HG02885 (cell line): ENCODE measurements around the gene EYA2.
"Not testable (repeated sequence)": the region's sequence is repeated elsewhere in the genome, so short reads cannot be mapped to it uniquely, and the experiment has no call there.

Experiments
- ATAC-seq: cut with Tn5 transposase; IDR thresholded peaks from one replicate; pipeline ENCODE4 v1.9.1; 2021; ENCODE audit warnings: mild to moderate bottlenecking; ENCODE audit not compliant: unreplicated experiment, poor library complexity

EYA2 gene

DNA sequence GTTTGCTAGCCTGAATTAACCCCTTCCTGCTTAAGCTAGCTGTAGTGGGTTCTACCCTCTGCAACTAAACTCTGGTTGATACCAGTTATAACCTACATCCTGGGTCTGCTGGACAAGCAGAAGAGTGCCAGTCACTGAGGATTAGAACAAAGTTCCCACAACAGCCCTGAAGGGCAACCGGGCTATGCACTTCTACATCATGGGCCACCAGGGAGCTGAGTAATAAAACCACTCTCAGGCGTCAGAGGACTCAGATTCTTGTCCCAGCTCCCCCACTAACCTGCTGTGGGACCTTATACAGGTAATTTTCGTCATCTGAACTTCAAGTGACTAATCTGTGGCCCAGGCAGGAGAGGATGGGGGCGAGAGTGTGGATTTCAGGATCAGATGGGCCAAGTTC, 56.8 kb downstream of the EYA2 start:
- no peak for ATAC-seq

DNA sequence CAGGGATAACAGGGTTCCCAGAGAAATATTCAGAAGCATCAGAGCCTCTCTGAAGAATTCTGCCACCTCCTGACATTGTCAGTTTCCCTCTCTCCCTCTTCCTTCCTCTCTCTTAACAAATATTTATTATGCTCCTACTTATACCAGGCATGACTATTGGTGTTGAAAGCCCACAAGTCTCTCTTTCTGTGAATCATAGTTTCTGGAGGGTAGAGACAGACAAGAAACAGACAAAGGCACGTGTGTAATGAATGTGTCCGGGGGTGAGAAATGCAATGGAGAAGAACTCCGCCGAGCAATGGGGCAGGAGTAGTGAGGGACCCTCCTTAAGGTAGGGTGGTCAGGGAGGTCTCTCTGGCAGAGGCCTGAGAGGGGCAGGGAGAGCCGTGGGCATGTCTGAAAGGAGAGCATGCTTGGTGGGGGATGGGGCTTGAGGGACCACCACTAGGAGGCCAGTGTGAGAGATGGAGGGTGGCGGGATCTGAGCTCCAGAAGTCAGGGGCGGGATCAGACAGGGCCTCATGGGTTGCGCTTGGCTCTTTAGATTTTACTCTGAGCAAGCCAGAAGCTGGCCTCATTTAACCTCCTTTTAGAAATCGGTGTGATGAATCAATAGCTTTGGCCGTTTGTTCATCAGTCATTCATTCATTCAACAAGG, 57.3 kb downstream of the EYA2 start:
- no peak for ATAC-seq

DNA sequence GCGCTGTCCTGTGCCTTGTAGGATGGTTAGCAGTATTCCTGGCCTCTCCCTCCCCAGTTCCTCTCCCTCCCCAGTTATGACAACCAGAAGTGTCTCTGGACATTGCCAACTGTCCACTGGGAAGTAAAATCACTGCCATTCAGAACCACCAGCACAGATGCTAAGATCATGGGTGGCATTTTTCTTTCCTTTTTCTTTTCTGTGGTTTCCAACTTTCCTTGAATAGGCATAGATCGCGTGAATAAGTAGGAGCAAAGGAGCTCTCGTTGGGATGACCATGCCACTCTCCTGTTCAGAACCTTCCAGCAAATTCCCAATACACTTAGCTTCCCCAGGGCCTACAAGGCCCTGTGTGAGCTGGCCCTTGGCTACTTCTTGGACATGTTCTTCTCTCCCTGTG, 59.0 kb downstream of the EYA2 start:
- ATAC-seq, result no peak

GRCh38 chr20:46954490-46955038, 59.9 kb downstream of the EYA2 start:
- no peak for ATAC-seq

DNA sequence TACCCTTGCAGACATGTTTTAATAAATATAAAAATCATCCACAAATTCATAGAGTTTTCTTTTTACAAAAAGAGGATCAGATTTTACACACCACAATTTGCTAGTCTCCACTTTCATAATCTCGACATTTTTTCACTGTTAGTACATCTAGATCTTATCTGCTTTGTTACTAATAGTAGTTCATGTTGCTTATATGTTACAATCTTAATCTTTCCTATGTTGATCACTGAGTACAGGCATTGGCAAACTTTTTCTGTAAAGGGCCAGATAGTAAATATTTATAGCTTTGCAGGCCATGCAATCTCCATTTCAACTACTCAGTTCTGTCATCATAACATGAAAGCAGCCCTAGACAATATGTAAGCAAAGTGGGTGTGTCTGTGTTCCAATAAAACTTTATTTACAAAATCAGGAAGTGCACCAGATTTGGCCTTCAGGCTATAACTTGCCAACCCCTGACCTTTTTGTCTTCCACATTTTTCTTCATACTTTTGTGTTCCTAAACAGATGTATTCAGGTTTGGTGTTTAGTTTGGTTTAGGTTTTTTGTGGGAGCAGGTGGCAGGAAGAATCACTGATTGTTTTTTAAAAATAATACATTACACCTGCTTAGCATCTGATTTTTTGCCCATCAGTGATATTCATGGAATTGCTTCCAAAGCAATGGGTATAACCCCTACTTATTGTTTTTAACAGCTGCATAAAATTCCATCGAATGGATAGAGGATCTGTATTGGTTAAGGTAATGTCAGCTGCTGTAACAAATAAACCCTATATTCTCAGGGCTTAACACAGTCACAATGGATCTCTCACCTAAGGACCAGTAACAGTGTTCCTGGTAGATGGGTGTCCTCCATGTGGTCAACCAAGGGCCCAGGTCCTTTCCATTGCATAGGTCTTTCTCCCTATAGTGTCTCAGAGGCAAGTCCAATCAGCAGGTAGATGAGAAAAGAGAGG, 61.2 kb downstream of the EYA2 start:
- no peak for ATAC-seq

- no peak for ATAC-seq
Observed at GRCh38 chr20:46959081-46959692, 64.5 kb downstream of the EYA2 start.

GRCh38 chr20:46959821-46960220, 65.2 kb downstream of the EYA2 start:
- ATAC-seq, result no peak

- ATAC-seq, result no peak
Observed at GRCh38 chr20:46960536-46960935, 65.9 kb downstream of the EYA2 start.

GRCh38 chr20:46961968-46962367, 67.3 kb downstream of the EYA2 start:
- not testable (repeated sequence) for ATAC-seq

DNA sequence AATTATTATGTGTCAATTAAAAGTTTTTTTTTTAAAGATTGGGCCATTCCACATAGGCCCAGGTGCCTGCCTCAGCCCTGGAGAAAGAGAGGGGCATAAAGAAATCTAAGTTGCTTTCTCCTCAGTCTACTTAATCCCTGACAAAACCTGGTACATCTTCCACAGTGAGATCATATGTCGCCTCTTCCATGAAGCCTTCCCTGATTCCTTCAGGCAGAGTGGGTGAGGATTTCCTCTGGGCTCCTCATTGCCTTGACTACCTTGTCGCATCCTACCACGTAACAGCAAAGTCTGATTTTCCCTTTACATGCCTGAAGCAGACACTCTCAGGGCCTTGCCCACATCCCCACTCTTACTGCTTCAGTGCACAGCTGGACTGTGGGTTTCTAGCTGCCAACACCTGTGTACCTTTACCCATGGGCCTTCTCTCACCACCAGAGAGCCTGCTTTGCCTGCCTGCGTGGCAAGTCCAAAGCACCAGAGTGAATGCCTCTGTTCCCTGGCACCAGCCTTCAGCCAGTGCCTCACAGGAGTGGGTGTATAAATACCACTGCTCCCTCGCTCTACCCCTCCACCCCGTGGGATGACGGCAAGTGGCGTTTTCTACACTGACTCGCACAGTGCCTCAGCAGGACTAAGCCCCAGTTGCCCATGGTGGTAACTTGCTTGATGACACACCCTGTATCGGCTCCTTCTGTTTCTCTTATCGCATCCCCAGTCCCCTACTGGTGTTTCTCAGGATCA, 68.0 kb downstream of the EYA2 start:
- ATAC-seq, result no peak

- ATAC-seq, result no peak
Observed at GRCh38 chr20:46963196-46963529, 68.5 kb downstream of the EYA2 start.

- no peak for ATAC-seq
Observed at GRCh38 chr20:46963758-46964617, 69.3 kb downstream of the EYA2 start.

DNA sequence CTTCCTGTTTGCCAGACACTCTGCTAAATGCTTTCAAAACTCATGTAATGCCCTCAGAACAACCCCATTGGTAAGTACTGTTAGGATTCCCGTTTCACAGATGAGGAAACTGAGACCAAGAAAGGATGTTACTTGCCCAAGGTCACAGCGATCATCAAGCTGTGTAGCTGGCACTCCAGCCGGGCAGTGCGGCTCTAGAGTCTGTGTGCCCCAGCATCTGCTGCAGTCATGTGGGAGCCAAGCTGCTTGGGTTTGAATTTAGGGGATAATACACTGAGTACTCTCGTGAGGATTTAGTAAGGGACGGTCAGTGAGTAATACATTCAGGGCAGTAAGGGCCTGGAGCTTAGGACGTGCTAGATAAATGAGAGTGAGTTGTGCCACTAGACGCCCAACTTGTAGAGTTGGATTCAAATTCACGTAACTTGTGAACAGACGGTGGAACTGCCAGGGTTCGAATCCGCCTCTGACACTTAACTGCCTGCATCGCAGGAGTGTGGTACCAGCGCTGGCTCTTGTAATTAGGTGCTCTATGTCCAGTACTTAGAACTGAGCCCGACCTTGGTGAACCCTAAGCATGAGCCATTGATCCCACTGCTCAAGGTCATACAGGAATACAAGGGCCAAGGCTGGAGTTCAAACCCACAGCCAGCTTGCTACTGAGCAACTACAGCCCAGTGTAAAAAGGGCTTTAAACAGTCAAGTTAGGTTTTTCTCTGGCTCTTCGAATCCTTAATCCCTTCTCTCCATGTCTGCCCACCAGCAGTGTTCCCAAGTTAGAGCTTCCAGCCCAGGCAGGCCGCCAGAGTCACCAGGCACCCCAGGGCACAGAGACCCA, 70.2 kb downstream of the EYA2 start:
- no peak for ATAC-seq

DNA sequence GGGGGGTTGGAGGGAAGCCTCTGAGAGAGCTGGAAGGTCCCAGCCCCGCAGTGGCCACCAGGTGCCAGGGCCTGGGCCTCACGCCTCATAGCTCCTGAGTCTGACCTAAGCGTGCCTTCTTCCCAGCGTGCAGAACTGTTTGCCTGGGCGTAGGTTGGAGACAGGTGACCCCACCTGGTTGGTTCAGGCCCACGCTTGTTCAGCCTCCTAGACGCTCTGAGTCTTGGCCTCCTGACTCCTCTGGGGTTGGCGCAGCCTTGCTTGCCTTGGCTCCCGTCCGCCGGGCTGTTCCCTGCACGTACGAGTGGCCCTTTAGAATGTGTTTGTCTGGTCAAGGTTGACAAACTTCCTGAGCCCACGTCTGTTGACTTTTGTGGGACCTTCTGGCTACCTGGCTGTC, 70.8 kb downstream of the EYA2 start:
- no peak for ATAC-seq

DNA sequence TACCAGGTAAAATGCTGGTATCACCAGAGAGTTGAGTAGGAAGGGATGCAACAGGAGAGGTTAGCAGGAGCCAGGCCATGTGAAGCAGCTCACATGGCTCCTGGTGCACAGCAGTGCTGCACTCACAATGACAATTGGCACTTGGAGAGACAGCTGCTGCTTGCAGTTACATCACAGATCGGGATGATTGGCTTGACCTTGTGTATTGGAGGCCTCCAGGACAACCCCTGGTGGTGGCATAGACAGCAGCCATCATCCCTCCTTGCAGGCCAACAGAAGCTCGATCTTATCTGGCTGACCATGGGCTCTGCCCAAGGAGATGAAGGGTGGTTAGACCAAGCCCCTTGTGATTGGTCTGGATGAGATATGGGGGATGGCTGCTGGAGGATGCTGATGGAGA, 73.0 kb downstream of the EYA2 start:
- ATAC-seq, result no peak

DNA sequence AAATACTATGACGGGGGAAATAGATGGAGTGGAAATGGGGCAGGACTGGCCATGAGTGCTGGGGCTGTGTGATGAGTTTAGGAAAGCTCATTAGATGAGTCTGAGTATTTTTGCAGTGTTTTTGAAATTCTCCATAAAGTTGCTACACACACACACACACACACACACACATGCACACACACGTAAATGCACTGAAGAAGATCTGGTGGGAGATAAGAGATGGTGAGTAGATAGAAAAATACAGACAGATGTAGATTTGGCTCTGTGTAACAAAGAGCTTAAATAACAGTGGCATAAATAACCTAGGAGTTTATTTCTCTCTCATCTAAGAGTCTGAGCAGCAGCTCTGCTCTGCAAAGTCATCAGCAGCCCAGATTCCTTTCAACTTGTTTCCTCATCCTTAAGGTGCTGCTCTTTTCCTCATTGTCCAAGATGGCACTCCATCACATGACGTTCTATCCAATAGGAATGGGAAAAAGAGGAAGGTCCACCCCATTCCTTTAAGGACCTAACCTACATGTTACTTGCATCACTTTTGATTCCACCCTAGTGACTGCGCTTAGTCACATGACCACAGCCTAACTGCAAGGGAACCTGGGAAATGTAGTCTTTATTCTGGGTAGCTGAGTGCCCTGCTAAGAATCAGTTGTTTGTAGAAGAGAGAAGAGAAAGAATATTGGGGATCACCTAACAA, 76.4 kb downstream of the EYA2 start:
- no peak for ATAC-seq

DNA sequence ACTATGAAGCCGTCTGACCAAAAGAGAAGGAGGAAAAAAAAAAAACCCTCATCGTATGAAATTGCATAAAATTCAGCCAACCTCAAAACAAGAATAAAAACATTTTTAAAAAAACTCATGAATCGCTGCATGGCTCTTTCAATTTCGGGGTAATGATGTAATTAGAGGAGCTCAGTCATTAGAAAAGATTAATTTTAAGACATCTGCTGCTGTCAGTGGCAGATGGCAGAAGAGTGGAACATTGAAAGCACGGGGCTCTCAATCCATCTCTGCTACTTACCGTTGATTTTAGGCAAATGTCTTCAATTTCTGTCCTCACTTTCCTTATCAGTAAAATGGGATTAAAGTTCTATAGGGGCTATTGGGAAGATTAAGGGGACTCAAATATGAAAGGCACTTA, 79.1 kb downstream of the EYA2 start:
- no peak for ATAC-seq
